ENCODE data around the gene PXMP4.

PXMP4 gene

DNA sequence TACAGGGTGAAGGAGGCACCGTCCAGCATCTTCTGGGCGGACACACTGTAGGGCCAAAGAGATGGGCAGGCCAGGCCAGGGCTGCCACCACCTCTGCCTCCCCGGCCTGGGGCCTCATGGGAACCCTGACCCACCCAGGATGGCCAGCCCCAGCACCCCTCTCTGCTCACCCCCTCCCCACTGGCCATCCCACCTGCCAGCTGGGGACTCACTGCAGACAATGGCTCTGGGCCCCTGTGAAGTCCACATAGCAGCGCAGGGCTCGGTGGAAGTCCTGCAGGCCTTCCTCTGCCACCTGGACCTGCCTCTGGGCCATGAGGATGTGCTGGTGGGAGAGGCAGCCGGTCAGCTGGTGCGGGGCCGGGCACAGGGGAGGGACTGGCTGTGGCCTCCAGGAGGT lies 61.6 kb downstream of the PXMP4 start:
- TF ChIP-seq, protein P1, sequence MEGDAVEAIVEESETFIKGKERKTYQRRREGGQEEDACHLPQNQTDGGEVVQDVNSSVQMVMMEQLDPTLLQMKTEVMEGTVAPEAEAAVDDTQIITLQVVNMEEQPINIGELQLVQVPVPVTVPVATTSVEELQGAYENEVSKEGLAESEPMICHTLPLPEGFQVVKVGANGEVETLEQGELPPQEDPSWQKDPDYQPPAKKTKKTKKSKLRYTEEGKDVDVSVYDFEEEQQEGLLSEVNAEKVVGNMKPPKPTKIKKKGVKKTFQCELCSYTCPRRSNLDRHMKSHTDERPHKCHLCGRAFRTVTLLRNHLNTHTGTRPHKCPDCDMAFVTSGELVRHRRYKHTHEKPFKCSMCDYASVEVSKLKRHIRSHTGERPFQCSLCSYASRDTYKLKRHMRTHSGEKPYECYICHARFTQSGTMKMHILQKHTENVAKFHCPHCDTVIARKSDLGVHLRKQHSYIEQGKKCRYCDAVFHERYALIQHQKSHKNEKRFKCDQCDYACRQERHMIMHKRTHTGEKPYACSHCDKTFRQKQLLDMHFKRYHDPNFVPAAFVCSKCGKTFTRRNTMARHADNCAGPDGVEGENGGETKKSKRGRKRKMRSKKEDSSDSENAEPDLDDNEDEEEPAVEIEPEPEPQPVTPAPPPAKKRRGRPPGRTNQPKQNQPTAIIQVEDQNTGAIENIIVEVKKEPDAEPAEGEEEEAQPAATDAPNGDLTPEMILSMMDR (IDR thresholded peaks at IDR 0.05; ENCODE audit: insufficient read depth, low read depth, low read length, missing control alignments) = no peak

DNA sequence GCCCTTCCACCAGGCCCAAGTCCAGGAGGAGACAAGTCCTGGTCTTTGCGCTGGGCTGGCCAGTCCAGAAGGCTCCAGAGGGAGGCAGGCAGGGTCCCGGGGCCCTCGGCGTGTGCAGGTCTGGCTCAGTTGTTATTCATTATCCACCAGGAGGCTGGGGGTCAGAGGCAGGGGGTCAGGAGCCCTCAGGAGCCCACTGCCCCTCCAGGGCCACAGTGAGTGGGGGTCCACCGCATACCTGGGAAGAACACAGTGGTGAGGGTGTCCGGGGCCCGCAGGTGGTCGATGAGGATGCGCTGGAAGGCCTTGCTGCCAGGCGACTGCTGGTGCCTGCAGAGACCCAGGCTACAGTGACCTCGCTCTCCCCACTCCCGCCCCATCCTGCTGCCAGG lies 62.4 kb downstream of the PXMP4 start:
- no peak for DNase-seq (ENCODE audit: low read depth)
- no peak overlapping the region for H3K4me3 ChIP-seq (ENCODE audit: low read depth, low read length)
- TF ChIP-seq, protein P1 (IDR thresholded peaks at IDR 0.05; ENCODE audit: insufficient read depth, low read depth, low read length, missing control alignments) = no peak

More for the DNA sequence above, 61.6 kb downstream of the PXMP4 start:
- DNase-seq (ENCODE audit: low read depth) = no peak
- no peak overlapping the region for H3K4me3 ChIP-seq (ENCODE audit: low read depth, low read length)

DNA sequence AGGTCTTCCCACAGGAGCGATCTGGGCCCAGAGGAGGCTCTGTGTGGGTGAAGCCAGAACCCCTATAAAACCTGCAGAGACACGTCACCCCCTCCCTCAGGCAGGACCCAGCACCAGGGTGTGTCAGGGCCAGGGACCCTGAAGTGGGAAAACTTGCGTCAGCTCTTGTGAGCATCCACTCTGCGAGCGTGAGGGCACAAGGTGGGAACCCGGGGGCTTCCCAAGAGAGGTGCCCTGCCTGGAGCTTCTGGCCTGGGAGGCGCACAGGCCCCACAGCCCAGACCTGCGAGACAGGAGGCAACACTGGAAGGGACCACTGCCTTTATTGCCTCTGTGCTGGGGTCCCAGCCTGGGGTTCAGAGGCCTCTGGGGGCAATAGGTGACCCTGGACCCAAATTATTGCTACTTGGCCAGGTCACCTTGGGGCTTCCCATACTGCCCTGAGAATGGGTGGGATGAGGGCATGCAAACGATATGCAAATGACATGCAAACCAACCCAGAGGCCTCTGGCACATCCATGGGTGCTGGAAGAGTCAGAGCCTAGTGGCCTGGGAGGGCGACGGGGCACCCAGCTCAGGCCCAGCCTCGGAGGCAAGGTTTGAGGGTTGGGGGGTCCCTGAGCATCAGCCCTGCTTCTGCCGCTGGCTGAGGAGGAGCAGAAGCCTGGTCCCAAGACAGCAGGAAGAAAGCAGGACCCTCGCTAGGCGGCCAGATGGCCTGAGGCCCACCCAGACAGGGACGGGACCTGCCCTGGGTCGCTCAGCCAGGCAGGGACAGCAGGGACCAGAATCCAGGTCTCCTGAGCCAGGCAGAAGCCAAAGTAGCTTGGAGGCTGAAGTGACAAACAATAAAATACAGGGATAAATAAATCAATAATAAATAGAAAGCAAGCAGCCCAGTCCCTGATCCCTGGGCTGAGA lies 63.1 kb downstream of the PXMP4 start:
- H3K4me3 ChIP-seq (ENCODE audit: low read depth, low read length) = no peak overlapping the region
- TF ChIP-seq, protein P1 (IDR thresholded peaks at IDR 0.05; ENCODE audit: insufficient read depth, low read depth, low read length, missing control alignments) = no peak
- no peak for DNase-seq (ENCODE audit: low read depth)

DNA sequence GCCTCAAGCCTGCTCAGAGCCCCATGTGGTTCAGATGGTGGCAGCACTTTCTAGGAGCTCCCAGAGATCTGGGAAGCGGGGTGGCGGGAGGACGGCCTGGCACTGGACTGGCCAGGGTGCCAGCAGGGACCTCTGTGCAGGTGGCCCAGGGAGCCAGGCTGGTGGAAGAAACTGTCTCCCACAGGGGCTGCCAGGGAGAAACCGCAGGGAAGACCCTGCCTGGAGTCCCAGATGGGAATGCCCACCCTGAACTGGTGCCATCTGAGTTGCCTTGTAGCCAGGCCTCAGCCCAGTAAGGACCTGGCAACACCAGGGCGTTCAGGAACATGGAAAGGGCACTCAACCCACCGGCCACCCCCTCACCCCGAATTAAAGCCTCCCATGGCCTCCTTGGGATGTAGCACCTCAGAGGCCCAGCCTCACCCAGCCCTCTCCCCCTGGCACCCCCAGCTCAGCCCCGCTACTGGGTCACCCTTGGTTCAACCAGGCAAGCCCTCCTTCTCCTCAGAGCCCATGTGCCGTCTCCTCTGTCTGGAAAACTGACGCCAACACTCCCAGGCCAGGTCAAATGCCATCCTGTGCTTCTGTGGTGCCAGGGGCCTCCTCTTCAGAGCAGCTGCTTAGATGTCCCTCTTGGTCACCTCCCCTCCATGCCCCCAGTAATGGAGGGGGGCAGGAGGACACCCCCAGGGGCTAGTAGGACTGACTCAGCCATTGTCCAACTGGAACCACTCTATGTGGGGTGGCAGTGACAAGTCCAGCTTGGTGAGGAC lies 63.9 kb downstream of the PXMP4 start:
- no peak overlapping the region for H3K4me3 ChIP-seq (ENCODE audit: low read depth, low read length)
- TF ChIP-seq, protein P1 (IDR thresholded peaks at IDR 0.05; ENCODE audit: insufficient read depth, low read depth, low read length, missing control alignments) = no peak
- no peak for DNase-seq (ENCODE audit: low read depth)

DNA sequence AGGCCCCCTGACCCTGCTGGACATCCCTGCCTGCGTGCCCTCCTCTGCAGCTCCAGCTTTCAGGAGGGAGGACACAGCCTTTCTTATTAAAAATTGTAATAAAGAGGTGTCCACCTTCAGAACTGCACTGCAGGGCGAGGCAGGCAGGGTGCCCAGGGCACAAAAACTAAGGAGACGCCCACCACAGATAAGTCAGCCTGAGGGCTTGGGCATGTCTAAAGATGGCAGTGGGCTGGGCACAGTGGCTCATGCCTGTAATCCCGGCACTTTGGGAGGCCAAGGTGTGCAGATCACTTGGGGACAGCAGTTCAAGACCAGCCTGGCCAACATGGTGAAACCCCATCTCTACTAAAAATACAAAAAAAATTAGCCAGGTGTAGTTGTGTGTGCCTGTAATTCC lies 64.9 kb downstream of the PXMP4 start:
- TF ChIP-seq, protein P1 (IDR thresholded peaks at IDR 0.05; ENCODE audit: insufficient read depth, low read depth, low read length, missing control alignments) = no peak
- no peak for DNase-seq (ENCODE audit: low read depth)
- no peak overlapping the region for H3K4me3 ChIP-seq (ENCODE audit: low read depth, low read length)

DNA sequence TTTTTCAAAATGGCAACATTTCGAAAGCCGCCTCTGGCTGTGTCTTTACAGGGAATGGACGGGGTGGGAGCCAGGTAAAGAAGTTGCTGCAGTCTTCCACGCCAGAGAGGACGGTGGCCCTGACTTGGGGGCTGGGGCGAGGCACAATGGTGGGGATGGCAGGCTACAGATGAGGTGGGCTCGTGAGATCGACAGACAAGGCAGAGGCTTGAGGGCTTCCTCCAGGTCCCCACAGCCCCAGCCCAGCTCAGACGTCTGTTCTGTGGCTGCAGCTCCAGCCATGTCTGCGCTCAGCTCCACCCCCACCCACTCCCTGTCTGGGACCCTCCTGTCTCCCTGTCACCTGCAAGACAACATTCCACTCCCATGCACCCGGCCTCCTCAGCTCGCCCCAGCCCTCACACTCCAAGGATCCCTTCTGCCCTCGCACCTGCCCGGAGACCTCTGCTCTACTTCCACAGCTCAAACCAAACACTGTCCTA lies 65.4 kb downstream of the PXMP4 start:
- TF ChIP-seq, protein P1 (IDR thresholded peaks at IDR 0.05; ENCODE audit: insufficient read depth, low read depth, low read length, missing control alignments) = no peak
- no peak for DNase-seq (ENCODE audit: low read depth)
- no peak overlapping the region for H3K4me3 ChIP-seq (ENCODE audit: low read depth, low read length)

All from GM12865 (cell line).